A549 (cell line): ENCODE measurements around the gene MAP3K5. TPM values are rescaled to one million over a fixed set of nuclear protein-coding genes. Genes with fewer than 3 reads are reported as not detected.

Experiments used
- ATAC-seq, 2 experiments: fragments of 200-7000 bp in 1 of 2; fragments of >200 bp in 1 of 2; cut with Nextera tagmentation in 1 of 2; cut with Tn5 transposase in 1 of 2; 3 replicates each; pipeline versions ENCODE4 v1.8.0 to v1.9.1; 2018 to 2020; ENCODE audit warnings: mild to moderate bottlenecking in 1 of 2, moderate library complexity in 1 of 2
- CTCF ChIA-PET: fragments of 300-600 bp; sonication (Branson Sonifier 250); formaldehyde crosslinking; extraction: SDS; loops from one replicate; lab custom pipeline; 2021; ENCODE audit warnings: antibody characterized with exemption, inconsistent platforms; lab: Yijun Ruan, JAX
- POLR2A ChIA-PET: fragments of 350-600 bp; formaldehyde crosslinking; extraction: SDS; loops from one replicate; lab custom pipeline; 2021; ENCODE audit warnings: antibody characterized with exemption, inconsistent platforms; lab: Yijun Ruan, JAX
- DNase-seq, 2 experiments: peaks; one replicate each; pipeline versions ENCODE4 v3.0.0 to v3.0.0-alpha.2; 2011 to 2016; ENCODE audit warnings: low read depth in 1 of 2, low spot score in 1 of 2
- FAIRE-seq: peaks from 2 replicates; lab custom pipeline; 2011; peaks lifted over from hg19 to GRCh38; lab: Jason Lieb, UNC
- H3K27ac ChIP-seq, 2 experiments: fragments of >200 bp; sonication (Bioruptor Twin); formaldehyde crosslinking; 3 replicates each; pipeline ENCODE4 v1.5.1; 2016 to 2017
- H3K4me1 ChIP-seq: fragments of >200 bp; sonication (Bioruptor Twin); formaldehyde crosslinking; 3 replicates; pipeline ENCODE4 v1.6.1; 2016
- H3K4me2 ChIP-seq: fragments of >200 bp; sonication (Bioruptor Twin); formaldehyde crosslinking; 3 replicates; pipeline ENCODE4 v1.6.1; 2016
- H3K4me3 ChIP-seq: fragments of >200 bp; sonication (Bioruptor Twin); formaldehyde crosslinking; 3 replicates; pipeline ENCODE4 v1.5.1; 2016
- H3K9me3 ChIP-seq: fragments of >200 bp; sonication (Bioruptor Twin); formaldehyde crosslinking; 3 replicates; pipeline ENCODE4 v1.6.1; 2016
- BCL3 ChIP-seq: fragments of >200 bp; sonication (Bioruptor Twin); formaldehyde crosslinking; IDR thresholded peaks from 3 replicates; pipeline ENCODE4 v1.6.1; 2016
- CHD2 ChIP-seq: fragments of 150-350 bp; IDR thresholded peaks from 2 replicates; pipeline ENCODE4 v1.6.1; 2014; ENCODE audit warnings: low read length; ENCODE audit not compliant: partially characterized antibody
- CHD4 ChIP-seq: fragments of 200-600 bp; sonication (generic); IDR thresholded peaks from 2 replicates; pipeline ENCODE4 v1.6.1; 2016; ENCODE audit warnings: antibody characterized with exemption, mild to moderate bottlenecking, borderline replicate concordance
- CTCF ChIP-seq: fragments of >200 bp; sonication (Bioruptor Twin); formaldehyde crosslinking; IDR thresholded peaks from 3 replicates; pipeline ENCODE4 v1.5.1; 2016
- ELK1 ChIP-seq: fragments of 150-350 bp; IDR thresholded peaks from 2 replicates; pipeline ENCODE4 v1.6.1; 2014; ENCODE audit warnings: low read depth, mild to moderate bottlenecking, low read length
- EP300 ChIP-seq, 2 experiments: fragments of >200 bp; sonication (Bioruptor Twin); formaldehyde crosslinking; IDR thresholded peaks; 2 replicates in 1 of 2; 3 replicates in 1 of 2; pipeline ENCODE4 v1.6.1; 2016 to 2017
- HEYL ChIP-seq: fragments of 250-450 bp; sonication (Bioruptor Pico); IDR thresholded peaks from 2 replicates; pipeline ENCODE4 v1.8.0; 2021; ENCODE audit warnings: mild to moderate bottlenecking, moderate library complexity
- JUN ChIP-seq, 2 experiments: fragments of >200 bp; sonication (Bioruptor Twin); formaldehyde crosslinking; IDR thresholded peaks; 2 replicates in 1 of 2; 3 replicates in 1 of 2; pipeline ENCODE4 v1.6.1; 2016 to 2017
- JUNB ChIP-seq: fragments of >200 bp; sonication (Bioruptor Twin); formaldehyde crosslinking; IDR thresholded peaks from 2 replicates; pipeline ENCODE4 v1.6.1; 2016
- MAFK ChIP-seq: fragments of 450-650 bp; IDR thresholded peaks from 2 replicates; pipeline ENCODE4 v1.6.1; 2014; ENCODE audit not compliant: partially characterized antibody
- NR3C1 ChIP-seq: fragments of >200 bp; sonication (Bioruptor Twin); formaldehyde crosslinking; IDR thresholded peaks from 3 replicates; pipeline ENCODE4 v1.6.1; 2017
- SMC3 ChIP-seq: fragments of >200 bp; sonication (Bioruptor Twin); formaldehyde crosslinking; IDR thresholded peaks from 3 replicates; pipeline ENCODE4 v1.6.1; 2018; ENCODE audit warnings: inconsistent platforms
- WGBS: methylation state at CpG from one replicate; pipeline ENCODE4 v1.1.6; 2017; ENCODE audit errors: missing lambda C conversion rate; 5-methylcytosine and 5-hydroxymethylcytosine counted together
- polyA plus RNA-seq, 4 experiments: library from polyadenylated mRNA; depleted of rRNA in 3 of 4; stranded (reverse); fragments of >200 nt; fragmentation: RNase III in 1 of 4; extraction: RNeasy Plus Mini Kit Qiagen cat#74134 plus additional on column Dnase treatment in 1 of 4; gene quantifications; 2 replicates in 3 of 4; 3 replicates in 1 of 4; pipeline ENCODE4 v1.2.3, GENCODE V29; 2011 to 2017
- TF ChIP-seq, protein P1 (sequence below): fragments of 250-450 bp; sonication (Bioruptor Pico); IDR thresholded peaks from 2 replicates; pipeline ENCODE4 v1.5.0; 2021; ENCODE audit warnings: mild to moderate bottlenecking, moderate library complexity, borderline replicate concordance
- TF ChIP-seq, protein P2 (sequence below): fragments of >200 bp; sonication (Bioruptor Twin); formaldehyde crosslinking; IDR thresholded peaks from 2 replicates; pipeline ENCODE4 v1.6.1; 2016

MAP3K5 gene
- polyA plus RNA-seq, 2 of the 4 experiments (the other 2 are of a cell fraction), result 2.1 to 4.1 TPM

DNA sequence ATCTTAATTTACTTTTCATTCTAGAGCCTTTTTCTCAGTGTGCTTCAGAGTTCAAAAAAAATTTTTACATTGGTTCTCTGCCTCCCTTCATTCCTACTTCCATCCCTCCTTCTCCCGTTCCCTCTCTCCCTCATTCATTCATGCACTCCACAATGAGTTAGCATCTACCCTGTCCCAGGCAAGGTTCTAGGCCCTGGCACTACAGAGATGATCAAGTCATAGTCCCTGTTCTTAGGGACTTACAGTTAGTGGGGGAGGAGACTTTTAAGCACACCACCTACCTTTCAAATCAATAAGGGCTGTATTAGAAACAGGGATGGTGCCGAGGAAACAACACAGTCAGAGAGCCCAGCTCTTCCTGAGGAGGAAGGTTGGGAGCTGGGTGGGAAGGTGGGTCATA, 40.3 kb downstream of the MAP3K5 start (continued):
- TF ChIP-seq ELK1, result no peak
- no peak for TF ChIP-seq JUN (IDR thresholded peaks at IDR 0.05)

DNA sequence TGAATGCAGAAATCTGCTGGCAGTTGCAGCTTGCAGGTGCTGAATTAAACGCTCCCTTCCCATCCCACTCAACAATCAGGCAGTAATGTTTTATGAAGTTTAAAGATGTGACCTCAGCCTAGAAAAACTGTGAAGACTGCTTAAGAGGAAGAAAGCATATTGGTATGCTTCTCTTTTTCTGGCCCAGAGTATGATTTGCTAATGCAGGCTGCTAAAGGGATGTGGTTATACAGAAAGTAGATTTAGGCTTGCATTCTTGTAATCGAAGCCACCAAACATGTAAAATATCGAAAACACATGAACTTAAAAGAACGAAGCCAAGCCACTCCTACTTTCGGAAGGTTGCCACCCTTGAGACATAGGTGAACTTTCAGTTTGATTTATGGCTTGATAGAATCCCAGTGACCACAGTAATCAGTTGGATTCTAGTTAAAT, 40.7 kb downstream of the MAP3K5 start:
- H3K4me3 ChIP-seq, result no peak overlapping the region
- CTCF ChIA-PET, result interaction anchor here (2.4 kb wide), 1 partner anchor 41 kb away, joined by 9 read pairs; the partner anchor contains the start of gene MAP3K5
- H3K4me2 ChIP-seq, result no peak overlapping the region
- H3K4me1 ChIP-seq, result no peaks in the 10 kb centered on the region
- FAIRE-seq, result no peak
- no peaks in the 10 kb centered on the region for H3K9me3 ChIP-seq
- POLR2A ChIA-PET, result no interaction called here
- DNase-seq, result no peak
- TF ChIP-seq, protein P1, sequence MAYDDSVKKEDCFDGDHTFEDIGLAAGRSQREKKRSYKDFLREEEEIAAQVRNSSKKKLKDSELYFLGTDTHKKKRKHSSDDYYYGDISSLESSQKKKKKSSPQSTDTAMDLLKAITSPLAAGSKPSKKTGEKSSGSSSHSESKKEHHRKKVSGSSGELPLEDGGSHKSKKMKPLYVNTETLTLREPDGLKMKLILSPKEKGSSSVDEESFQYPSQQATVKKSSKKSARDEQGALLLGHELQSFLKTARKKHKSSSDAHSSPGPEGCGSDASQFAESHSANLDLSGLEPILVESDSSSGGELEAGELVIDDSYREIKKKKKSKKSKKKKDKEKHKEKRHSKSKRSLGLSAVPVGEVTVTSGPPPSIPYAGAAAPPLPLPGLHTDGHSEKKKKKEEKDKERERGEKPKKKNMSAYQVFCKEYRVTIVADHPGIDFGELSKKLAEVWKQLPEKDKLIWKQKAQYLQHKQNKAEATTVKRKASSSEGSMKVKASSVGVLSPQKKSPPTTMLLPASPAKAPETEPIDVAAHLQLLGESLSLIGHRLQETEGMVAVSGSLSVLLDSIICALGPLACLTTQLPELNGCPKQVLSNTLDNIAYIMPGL, result no peak
- TF ChIP-seq CHD2 (no peak), SMC3 (no peak), NR3C1 (no peak), BCL3 (no peak), CHD4 (no peak), MAFK (no peak), CTCF (no peak), JUNB (no peak), HEYL (no peak)
- TF ChIP-seq, protein P2, sequence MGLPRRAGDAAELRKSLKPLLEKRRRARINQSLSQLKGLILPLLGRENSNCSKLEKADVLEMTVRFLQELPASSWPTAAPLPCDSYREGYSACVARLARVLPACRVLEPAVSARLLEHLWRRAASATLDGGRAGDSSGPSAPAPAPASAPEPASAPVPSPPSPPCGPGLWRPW, result no peak
- no peak for ATAC-seq
- no peak overlapping the region for H3K27ac ChIP-seq
- 96% methylated on average over 5 of the region's 5 CpGs for WGBS

DNA sequence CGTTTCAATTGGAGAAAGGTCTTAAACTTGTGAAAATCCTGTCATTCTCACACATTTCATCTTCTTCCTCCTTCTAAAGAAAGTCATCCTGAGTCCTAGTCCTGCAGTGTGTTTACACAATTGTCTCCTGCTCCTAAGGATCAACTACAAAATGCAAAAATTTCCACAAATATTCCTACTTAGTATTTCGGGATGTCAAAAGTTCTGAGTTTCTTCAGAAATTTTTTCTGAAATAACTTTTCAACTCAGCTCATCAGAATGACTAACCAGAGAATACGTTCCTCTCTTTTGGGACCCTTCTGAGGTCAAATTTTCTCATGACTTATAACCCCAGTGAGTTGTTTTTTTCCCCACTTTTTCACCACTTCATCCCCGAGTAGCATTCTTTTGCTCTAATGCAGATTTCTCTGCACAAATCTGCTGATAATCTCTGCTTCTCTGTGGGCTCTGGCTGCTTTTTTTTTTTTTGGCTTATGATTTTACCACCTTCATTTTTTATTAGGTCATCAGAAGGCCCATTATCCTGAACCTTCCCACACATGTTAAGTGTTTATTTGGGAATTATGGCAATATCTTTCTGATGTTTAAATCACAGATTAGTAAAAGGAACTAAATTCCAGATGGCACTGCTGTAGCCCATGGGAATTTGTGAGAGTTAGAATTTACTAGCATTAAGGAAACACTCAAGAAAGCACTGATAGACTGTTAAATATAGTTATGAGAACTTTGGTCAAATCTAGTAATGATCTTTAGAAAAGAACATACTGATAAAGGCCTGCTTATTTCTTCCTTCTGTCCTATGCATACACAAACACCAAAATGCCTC, 41.4 kb downstream of the MAP3K5 start:
- no peaks in the 10 kb centered on the region for H3K4me1 ChIP-seq
- H3K4me2 ChIP-seq, result no peak overlapping the region
- no peak for FAIRE-seq
- 86% methylated on average over 4 of the region's 4 CpGs for WGBS
- TF ChIP-seq EP300 (IDR thresholded peaks at IDR 0.05), result no peak
- TF ChIP-seq, all 56 proteins: peak for 0
- ChIA-PET CTCF (no interaction called here), POLR2A (no interaction called here)
- DNase-seq (no peak), ATAC-seq (no peak)
- no peaks in the 10 kb centered on the region for H3K9me3 ChIP-seq
- H3K27ac ChIP-seq, result no peak overlapping the region
- H3K4me3 ChIP-seq, result no peak overlapping the region
